HG03457 (cell line): Measurements from ENCODE around the gene ARTN.

Experiments used
- ATAC-seq: cut with Tn5 transposase; IDR thresholded peaks from one replicate; pipeline ENCODE4 v1.9.1; 2021; ENCODE audit warnings: moderate number of reproducible peaks; ENCODE audit not compliant: unreplicated experiment

Gene ARTN

DNA sequence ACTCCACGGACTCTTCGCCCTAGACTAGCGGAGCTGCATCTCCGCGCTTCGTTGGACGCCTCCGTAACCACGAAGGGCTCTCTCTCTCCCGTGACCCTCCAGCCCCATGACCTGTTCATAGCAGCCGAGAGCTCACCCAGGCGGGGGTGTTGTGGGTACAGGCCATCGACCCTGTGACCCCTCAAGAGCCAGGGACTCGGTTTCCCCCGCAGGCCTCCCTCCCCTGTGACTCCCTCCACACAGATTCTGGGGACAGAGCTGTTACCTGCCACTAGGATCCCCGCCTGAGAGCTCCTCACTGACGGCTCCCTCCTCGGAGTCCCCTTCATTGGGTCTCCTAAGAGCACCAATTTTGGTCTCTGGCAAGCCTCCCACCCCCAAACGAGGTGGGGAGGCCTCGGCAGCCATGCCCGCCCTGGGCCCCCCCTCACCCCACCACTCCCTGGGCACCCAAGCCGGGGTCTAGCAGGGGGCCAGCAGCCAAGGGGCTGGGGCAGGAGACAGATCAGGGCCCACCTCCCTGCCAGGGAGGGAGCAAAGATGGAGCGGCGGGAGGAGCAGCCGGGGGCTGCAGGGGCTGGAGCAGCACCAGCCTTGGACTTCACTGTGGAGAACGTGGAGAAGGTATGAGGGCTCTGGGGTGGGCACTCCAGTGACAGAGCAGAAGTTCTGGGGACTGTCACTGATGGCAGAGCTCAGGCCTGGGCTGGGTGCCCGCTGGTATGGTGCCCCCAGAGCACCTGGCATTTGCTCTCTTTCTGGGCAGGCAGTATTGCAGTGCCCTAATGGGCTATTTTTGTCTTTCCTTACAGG, 13.7 kb downstream of the ARTN start:
- ATAC-seq: no peak

DNA sequence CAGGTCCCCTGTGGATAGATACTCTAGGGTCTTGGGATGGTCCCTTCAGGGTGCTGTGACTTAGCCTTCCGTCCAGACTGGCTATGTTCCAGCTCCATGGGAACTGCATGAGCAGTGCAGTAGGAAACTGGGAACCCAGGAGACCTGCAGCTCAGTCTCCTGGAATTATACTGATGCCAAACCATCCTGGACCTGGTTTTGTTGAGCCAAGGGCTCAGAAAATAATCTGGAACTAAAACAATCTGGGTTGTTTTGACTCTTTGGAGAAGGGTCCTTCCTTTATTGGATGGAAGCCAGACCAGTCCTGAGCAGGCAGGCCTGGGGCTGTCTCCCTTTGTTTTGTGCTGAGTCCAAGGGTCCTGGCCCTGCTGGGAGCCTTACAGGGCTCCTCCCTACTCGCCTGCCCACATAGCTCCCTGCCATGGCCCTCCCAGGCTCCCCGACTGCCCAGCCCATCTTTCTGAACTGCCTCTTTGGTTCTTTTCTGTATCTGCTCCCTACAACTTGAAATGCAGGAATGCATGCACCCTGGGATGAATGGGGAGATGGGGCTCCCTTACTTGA, 14.4 kb downstream of the ARTN start:
- ATAC-seq: no peak

DNA sequence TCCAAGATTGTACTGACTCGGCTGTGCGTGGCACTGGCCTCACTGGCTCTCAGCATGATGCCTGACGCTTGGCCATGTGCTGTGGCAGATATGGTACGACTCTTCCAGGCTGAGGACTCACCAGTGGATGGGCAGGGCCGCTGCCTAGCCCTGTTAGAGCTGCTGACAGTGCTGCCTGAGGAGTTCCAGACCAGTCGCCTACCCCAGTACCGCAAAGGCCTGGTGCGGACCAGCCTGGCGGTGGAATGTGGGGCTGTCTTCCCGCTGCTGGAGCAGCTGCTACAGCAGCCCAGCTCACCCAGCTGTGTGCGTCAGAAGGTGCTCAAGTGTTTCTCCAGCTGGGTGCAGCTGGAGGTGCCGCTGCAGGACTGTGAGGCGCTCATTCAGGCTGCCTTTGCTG, 16.1 kb downstream of the ARTN start:
- no peak for ATAC-seq

DNA sequence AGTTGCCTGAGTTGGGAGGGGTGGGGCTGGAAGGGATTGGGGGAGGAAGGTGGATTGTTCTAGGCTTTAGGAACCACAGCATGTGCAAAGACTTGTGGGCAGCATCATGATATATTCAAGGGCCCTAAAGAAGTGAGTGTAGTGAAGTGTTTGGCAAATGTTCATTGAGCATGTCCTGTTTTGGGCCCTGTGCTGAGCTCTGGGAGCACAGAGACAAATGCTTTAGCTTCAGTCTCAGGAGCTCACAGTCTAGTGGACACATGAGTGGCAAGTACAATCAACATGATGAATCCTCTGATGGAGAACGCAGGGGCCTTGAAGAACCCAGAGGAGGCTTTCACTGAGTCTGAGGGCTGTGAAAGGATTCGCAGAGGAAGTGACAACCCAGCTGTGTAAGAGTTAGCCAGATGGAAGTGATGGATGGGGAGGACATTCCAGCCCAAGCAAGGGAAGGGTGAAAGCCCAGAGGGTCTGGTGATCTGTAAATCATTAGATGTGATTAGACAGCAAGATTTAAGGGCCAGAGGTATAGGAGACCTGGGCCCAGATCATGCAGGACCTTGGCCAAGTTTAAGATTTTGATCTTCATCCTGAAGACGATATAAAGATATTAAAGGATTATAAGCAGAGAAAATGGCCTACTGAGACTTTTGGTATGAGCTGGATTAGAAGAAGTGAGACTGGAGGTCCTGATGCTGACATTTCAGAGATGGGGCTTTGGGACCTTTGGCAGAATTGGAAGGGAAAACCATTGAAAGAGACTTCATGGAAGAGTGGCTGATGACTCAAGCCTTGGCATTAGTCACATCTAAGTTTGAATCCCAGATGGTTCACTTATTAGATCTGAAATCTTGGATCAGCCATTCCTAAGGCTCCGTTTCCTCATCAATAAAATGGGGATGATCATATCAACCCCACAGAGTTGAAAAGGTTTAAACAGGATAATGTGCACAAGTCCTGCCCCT, 17.7 kb downstream of the ARTN start:
- no peak for ATAC-seq

DNA sequence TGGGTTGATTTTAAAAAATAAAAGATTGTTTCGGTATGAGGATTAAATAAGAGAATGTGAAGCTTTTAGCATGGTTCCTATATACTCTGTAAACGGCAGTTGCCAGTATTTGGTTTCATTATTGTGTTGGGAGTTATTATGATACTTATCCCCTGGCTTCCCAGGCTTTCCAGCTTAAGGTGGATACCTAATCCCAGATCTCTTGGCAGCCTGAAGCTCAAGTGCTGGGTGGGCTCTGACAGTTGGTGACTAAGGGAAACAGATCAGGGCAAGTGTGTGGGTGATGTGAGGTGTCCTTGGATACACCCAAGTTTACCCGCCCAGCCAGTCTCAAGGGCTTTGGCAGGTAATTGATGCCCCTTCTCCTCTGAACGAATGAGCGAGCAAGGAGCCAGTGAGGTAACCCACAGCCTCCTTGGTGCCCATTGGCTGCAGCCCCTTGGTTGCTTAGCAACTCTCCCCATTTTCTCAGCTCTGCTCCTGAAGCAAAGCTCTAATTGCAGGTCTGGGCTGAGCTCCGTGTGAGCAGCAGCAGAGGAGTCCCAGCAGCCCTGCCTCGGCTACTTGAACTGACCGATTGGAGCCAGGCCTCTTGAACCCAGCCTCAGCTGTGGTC, 19.2 kb downstream of the ARTN start:
- no peak for ATAC-seq

DNA sequence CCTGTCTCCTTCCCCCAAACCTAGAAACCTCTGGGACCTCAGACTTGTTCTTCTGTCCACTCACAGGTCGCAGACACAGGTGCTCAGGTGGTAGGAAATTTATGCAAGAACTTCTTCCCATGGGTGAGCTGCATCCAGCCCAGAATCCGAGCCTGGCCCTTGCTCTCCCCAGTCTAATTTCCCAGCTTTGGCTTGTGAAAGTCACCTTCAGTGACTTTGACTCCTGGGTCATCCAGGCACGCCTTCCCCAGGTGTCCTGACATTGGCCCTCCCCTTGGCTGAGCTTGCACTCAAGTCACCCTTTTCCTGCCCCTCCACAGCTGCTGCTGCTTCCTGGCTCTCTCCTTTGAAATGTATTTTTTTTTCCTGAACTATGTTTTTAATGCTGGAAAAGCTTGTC, 19.8 kb downstream of the ARTN start:
- ATAC-seq: no peak

DNA sequence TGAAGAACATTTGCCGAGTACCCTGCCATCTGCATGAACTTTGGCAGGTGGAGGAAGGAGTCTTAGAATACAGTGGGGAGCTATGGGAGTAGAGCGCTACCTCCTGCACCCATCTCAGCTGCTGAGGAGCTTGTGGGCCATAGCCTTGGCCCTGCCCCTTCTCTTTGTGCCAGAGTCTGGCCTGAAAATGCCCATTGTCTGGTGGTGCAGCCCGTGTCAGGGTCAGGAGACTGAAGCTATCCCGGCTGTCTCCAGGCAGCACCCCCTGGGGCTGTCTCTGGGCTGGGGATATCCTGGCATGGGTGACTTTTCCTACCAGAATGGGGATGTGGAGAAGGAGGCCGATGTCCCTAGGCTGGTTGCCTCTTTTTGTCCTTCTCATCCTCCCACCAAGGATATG, 20.4 kb downstream of the ARTN start:
- no peak for ATAC-seq

DNA sequence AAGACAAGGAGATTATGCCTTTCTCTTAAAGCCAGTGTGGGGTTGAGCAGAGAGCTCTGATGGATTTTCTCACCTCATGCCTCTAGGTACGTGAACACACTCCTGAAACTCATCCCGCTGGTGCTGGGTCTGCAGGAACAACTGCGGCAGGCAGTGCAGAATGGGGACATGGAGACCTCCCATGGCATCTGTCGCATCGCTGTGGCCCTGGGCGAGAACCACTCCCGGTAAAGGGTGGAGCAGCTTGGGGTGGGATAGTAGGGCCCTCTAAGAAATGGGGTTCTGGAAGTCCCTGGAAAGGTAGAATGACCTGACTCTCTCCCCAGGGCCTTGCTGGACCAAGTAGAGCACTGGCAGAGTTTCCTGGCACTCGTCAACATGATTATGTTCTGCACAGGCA, 22.6 kb downstream of the ARTN start:
- ATAC-seq: no peak

DNA sequence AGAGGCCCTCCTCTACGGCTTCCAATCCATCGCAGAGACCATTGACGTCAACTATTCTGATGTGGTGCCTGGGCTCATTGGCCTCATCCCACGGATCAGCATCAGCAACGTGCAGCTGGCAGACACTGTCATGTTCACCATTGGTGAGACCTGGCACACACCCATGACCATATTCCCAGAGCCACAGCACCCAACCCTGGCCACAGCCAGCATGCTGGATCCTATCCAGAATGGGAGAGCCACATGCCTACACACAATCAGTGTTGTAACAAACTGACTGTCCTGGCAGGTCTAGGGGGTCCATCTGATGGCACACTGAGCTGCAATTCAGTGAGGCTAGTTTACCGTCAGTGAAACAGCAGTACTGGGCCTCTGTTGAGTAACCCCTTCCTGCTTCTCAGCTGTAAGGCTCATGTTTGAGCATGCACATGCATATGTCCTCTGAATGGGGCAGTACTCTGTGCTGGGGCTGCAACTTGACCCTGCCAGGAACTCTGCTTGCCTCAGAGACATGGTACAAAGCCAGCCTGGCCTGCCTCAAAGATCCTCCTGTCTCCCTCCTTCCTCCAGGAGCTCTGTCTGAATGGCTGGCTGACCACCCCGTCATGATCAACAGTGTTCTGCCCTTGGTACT, 23.9 kb downstream of the ARTN start:
- no peak for ATAC-seq

DNA sequence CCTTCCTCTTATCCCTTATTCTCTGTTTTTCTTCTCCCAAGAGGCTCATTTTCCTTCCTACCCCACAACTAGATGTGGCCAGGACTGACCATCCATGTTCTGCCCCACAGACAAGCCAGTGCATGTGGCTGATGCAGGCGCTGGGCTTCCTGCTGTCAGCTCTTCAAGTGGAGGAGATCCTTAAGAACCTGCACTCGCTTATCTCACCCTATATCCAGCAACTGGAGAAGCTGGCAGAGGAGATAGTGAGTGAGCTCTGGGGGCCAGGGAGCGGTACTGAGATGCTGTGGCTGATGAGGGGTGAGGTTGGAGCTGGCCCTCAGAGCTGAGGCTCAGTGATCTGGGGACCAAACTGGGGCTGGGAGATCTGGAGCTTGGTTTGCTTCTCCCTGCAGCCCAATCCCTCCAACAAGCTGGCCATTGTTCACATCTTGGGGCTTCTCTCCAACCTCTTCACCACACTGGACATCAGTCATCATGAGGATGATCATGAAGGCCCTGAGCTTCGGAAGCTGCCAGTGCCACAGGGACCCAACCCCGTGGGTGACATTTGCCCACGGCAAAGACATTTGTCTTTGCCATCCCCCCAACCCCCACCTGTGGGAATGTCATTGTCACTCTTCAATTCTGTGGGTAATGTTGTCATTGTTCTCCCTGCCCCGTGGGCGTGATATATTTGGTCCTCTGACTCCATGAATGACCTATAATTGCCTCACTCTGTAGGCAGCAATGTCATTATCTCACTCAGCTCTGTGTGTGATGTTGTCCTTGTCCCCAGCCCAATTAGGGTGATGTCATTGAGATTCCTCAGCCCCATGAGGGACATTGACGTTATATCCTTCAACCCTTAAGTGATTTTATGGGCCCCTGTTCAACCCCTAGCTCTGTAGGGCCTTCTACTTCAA, 25.0 kb downstream of the ARTN start:
- ATAC-seq: no peak

DNA sequence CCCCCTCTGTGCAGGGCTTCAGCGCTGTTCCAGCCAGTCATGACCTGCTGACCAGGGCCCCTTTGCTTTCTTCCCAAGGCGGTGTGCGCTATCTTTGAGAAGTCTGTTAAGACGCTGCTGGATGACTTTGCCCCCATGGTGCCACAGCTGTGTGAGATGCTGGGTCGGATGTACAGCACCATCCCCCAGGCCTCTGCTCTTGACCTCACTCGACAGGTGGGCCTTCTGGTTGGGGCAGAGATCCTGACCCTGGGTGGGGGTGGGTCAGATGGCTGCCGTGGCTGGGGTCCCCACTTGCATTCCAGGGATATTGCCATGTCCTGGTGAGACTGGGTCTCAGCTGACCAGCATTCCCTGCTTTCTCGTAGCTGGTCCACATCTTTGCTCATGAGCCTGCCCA, 27.2 kb downstream of the ARTN start:
- no peak for ATAC-seq

DNA sequence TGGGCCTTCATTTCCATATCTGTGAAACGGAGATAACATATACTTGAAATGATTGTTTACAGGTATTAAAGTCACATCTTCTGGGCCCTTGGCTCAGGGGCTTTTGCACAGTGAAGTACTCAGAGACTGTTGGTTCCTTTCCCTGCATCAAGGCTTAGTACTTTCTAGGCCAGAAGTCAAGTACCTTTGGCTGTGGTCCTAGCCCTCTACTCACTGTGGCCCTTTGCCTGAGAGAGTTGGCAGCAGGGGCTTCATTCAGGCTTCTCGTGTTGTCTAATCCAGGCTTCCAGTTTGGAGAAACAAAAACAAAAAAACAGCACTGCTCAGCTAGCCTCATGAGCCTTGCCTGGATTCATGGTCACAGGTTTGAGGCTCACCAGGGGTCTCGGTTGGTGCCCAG, 28.1 kb downstream of the ARTN start:
- no peak for ATAC-seq

DNA sequence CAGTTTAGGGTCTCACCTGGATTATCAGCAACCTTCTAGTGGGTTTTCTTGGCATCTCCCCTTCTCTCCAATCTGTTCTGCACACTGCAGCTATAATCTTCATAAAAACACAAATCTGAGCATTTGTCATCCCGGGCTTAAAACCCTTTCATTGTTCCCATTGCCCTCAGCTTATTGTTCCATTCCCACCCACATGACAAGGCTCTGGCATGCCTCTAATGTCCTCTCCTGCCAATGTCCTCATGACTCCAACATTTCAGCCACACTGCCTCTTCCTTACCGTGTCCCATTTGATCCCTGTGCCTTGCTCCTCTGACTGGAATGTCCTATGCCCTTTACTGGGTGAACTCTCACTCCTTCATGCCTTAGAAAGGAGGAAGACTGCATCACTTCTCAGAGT, 28.7 kb downstream of the ARTN start:
- no peak for ATAC-seq

DNA sequence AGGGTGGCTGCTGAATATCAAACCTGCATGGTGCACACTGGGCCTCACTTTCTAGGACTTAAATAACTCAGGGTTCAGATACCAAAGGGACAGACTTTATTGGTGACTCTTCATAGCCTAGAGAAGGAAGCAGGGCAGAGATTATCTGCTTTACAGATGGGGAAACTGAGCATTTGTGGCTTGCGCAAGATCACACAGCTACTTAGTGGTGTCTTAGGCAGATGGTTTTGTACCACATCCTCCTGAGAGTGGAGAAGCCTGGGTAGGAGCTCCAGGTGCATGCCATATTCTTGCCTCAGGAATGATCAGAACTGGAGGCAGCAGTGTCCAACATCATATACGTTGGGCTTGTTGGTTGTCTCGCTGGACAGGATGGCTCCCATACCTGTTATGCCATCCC, 29.4 kb downstream of the ARTN start:
- no peak for ATAC-seq

DNA sequence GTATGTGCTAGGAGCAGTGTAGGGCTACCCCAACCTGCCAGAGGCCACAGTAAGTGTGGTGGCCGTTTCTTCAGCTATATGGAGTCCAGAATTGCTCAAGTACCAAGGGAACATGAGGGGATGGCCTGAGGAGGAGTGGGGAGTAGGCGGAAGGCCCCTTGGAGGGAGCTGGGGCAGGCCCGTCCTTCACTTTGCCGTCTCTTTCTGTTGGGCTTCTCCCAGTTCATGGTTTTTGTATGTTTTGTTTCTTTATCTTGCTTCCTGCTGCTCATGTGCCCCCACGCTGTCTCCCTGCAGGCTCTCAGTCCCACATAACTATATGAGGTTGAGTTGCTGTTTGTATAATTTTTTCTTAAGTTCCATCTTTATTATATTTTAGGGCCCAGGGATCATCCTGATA, 30.3 kb downstream of the ARTN start:
- ATAC-seq: no peak

DNA sequence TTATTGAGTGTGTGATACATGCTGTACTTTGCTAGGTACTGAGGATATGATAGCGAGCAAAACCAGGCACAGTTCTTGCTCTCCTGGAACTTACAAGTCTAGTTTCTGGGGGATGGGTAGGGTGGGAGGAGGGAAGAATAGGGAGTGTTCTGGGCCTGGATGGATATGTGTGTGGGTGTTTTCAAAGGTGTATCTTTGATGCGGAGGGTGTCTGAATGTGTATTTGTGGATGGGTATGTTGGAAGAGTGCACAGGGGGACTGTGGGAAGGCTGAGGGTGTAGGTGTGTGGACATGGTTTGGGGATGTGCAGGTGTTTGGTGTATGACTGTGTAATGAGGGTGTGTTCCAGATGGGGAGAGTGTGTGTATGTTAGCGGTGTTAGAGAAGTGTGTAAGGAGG, 31.7 kb downstream of the ARTN start:
- ATAC-seq: no peak

DNA sequence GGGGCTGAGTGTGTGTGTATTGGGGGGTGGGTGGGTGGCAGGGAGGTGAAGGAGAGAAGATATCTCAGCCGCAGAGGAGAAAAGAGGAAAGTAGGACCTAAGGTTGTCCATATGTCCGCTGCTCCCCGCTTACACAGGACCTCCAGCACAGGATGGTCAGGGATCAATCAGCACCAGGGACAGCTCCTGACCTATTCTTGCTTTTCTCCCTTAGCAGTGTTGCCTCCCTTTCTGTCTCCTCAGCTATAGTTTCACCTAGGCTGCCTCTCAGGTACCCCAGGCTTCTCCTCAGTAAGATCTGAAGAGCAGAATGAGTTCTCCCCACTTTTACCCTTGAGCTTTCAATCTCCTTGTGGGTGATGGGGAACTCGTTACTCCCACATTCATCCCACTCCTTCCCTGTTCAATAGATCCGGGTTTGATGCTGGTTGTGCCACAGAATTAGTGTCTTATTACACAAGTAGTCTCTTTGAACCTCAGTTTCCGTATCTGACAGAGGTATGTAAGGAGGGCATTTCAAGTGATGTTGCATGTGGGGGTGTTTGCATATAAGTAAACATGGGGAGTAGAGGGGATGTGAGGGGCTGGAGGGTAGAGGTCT, 34.8 kb downstream of the ARTN start:
- ATAC-seq: no peak

DNA sequence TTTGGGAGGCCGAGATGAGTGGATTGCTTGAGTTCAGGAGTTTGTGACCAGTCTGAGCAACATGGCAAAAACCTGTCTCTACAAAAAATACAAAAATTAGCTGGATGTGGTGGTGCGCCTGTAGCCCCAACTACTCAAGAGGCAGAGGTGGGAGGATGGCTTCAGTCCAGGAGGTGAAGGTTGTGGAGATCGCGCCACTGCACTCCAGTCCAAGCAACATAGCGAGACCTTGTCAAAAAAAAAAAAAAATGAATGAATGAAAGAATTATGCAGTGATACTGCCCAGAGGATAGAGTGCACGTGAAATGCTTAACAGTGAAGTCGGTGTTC, 35.8 kb downstream of the ARTN start:
- ATAC-seq: no peak

DNA sequence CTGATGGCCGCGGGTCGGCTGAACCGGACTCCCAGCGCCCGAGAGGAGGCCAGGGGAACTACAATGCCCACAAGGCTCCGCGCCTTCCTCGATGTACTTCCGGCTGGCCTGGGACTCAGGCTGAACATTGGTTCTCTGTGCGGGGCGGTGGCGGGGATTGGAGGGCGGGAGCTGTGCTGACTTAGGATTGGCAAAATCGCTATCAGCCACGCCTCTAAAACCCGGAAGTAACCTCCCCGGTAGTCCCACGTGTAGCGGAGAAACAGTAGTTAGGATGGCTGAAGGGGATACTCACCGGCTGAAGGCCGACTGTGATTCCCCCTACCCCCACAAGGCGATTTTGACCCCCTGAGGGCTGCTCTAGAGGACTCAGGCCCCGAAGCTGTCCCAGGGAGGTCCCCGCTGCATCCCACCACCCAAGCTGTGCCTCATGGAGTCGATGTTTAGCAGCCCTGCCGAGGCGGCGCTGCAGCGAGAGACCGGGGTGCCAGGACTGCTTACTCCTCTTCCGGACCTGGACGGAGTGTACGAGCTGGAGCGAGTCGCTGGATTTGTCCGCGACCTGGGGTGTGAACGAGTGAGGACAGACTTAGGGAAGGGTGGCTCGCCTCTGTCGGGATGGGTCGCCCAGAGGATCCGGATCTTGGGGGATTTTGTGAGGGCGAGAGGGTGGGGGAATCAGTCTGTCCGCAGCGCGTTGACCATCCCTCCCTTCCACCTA, 36.3 kb downstream of the ARTN start, which contains the start of gene DPH2:
Gene DPH2, plus strand, starts transcription at position 265 of the 721 bp plus-strand sequence. Its CDS starts 166 bp downstream, at position 431.
- ATAC-seq: peak; percentile 61
